H9 (cell line): Measurements from ENCODE around the gene QRICH2. TPM values are rescaled to one million over a fixed set of nuclear protein-coding genes. Genes with fewer than 3 reads are reported as not detected.

Experiments used
- DNase-seq: peaks from one replicate; pipeline ENCODE4 v3.0.0-alpha.2; 2017
- H2AFZ ChIP-seq: one replicate; pipeline ENCODE4 v1.6.1; 2013; ENCODE audit warnings: mild to moderate bottlenecking, low read length, control low read depth, moderate library complexity
- H2AK5ac ChIP-seq: 2 replicates; pipeline ENCODE4 v1.6.1; 2013; ENCODE audit warnings: low read length, control low read depth, mixed read lengths; ENCODE audit not compliant: insufficient read length
- H2BK120ac ChIP-seq: one replicate; pipeline ENCODE4 v1.6.1; 2013; ENCODE audit warnings: low read depth, mild to moderate bottlenecking, low read length, control low read depth, inconsistent platforms; ENCODE audit not compliant: poor library complexity, severe bottlenecking
- H2BK12ac ChIP-seq: 2 replicates; pipeline ENCODE4 v1.6.1; 2013; ENCODE audit warnings: low read length, control low read depth, mixed read lengths, low read depth; ENCODE audit not compliant: insufficient read length
- H2BK15ac ChIP-seq: 2 replicates; pipeline ENCODE4 v1.6.1; 2013; ENCODE audit warnings: low read depth, low read length, control low read depth
- H2BK20ac ChIP-seq: one replicate; pipeline ENCODE4 v1.6.1; 2013; ENCODE audit warnings: low read depth, mild to moderate bottlenecking, low read length, control low read depth, inconsistent platforms; ENCODE audit not compliant: poor library complexity, severe bottlenecking
- H2BK5ac ChIP-seq: 2 replicates; pipeline ENCODE4 v1.6.1; 2013; ENCODE audit warnings: low read length, control low read depth, mixed read lengths; ENCODE audit not compliant: insufficient read length
- H3K14ac ChIP-seq: 2 replicates; pipeline ENCODE4 v1.6.1; 2013; ENCODE audit warnings: low read length, control low read depth; ENCODE audit not compliant: insufficient read depth
- H3K18ac ChIP-seq: 2 replicates; pipeline ENCODE4 v1.6.1; 2013; ENCODE audit warnings: low read depth, mild to moderate bottlenecking, mixed read lengths, low read length, control low read depth; ENCODE audit not compliant: insufficient read length
- H3K23ac ChIP-seq: 2 replicates; pipeline ENCODE4 v1.6.1; 2013; ENCODE audit warnings: low read length, control low read depth, mixed read lengths, low read depth; ENCODE audit not compliant: insufficient read length
- H3K23me2 ChIP-seq: 2 replicates; pipeline ENCODE4 v1.6.1; 2013; ENCODE audit warnings: low read depth, mild to moderate bottlenecking, mixed read lengths, low read length, control low read depth; ENCODE audit not compliant: insufficient read length, poor library complexity, severe bottlenecking
- H3K27ac ChIP-seq: 2 replicates; pipeline ENCODE4 v1.5.1; 2013; ENCODE audit warnings: low read length, control low read depth, mixed read lengths, low read depth; ENCODE audit not compliant: insufficient read length
- H3K27me3 ChIP-seq: 2 replicates; pipeline ENCODE4 v1.6.1; 2013; ENCODE audit warnings: low read length, control low read depth, inconsistent platforms; ENCODE audit not compliant: insufficient read depth
- H3K4ac ChIP-seq: 2 replicates; pipeline ENCODE4 v1.6.1; 2013; ENCODE audit warnings: low read depth, mild to moderate bottlenecking, control low read depth, inconsistent platforms, low read length, moderate library complexity
- H3K4me1 ChIP-seq: 2 replicates; pipeline ENCODE4 v1.6.1; 2013; ENCODE audit warnings: low read length, control low read depth, inconsistent platforms; ENCODE audit not compliant: insufficient read depth
- H3K4me2 ChIP-seq: 2 replicates; pipeline ENCODE4 v1.6.1; 2013; ENCODE audit warnings: low read length, control low read depth, mixed read lengths; ENCODE audit not compliant: insufficient read length, insufficient read depth
- H3K56ac ChIP-seq: 2 replicates; pipeline ENCODE4 v1.6.1; 2013; ENCODE audit warnings: low read depth, mild to moderate bottlenecking, mixed read lengths, low read length, control low read depth; ENCODE audit not compliant: insufficient read length
- H3K79me1 ChIP-seq: 2 replicates; pipeline ENCODE4 v1.6.1; 2013; ENCODE audit warnings: low read depth, mild to moderate bottlenecking, moderate library complexity, low read length, control low read depth, inconsistent platforms; ENCODE audit not compliant: insufficient read depth, poor library complexity, severe bottlenecking
- H3K79me2 ChIP-seq: 2 replicates; pipeline ENCODE4 v1.6.1; 2013; ENCODE audit warnings: low read length, control low read depth, inconsistent platforms; ENCODE audit not compliant: insufficient read depth
- H3K9ac ChIP-seq: 2 replicates; pipeline ENCODE4 v1.6.1; 2013; ENCODE audit warnings: low read length, control low read depth, mixed read lengths; ENCODE audit not compliant: insufficient read length; ENCODE audit errors: extremely low read depth
- H3K9me3 ChIP-seq: one replicate; pipeline ENCODE4 v1.6.1; 2013; ENCODE audit warnings: low read depth, low read length, inconsistent platforms; ENCODE audit not compliant: control insufficient read depth
- H3T11ph ChIP-seq: one replicate; pipeline ENCODE4 v1.6.1; 2013; ENCODE audit warnings: mild to moderate bottlenecking, low read length, control low read depth, inconsistent platforms
- H4K20me1 ChIP-seq: one replicate; pipeline ENCODE4 v1.6.1; 2013; ENCODE audit not compliant: control insufficient read depth, insufficient read length, insufficient read depth
- H4K5ac ChIP-seq: 2 replicates; pipeline ENCODE4 v1.6.1; 2013; ENCODE audit warnings: low read depth, mild to moderate bottlenecking, mixed read lengths, low read length, control low read depth; ENCODE audit not compliant: insufficient read length
- H4K8ac ChIP-seq: replicated peaks from 2 replicates; pipeline ENCODE4 v1.6.1; 2013; ENCODE audit warnings: low read length, control low read depth, mixed read lengths, low read depth; ENCODE audit not compliant: insufficient read length
- H4K91ac ChIP-seq: 2 replicates; pipeline ENCODE4 v1.6.1; 2013; ENCODE audit warnings: low read depth, mild to moderate bottlenecking, moderate library complexity, mixed read lengths, low read length, control low read depth; ENCODE audit not compliant: insufficient read length
- H3K27ac Mint-ChIP-seq, 3 experiments: 2 replicates in 2 of 3; 3 replicates in 1 of 3; pipeline ENCODE4 v1.8.0; 2020 to 2021; ENCODE audit warnings: mixed read lengths in 3 of 3, mild to moderate bottlenecking in 1 of 3, moderate library complexity in 1 of 3
- H3K27me3 Mint-ChIP-seq: 2 replicates; pipeline ENCODE4 v1.8.0; 2021; ENCODE audit warnings: low read depth, mild to moderate bottlenecking, moderate library complexity, mixed read lengths
- H3K36me3 Mint-ChIP-seq, 3 experiments: 2 replicates in 2 of 3; 3 replicates in 1 of 3; pipeline ENCODE4 v1.8.0; 2020 to 2021; ENCODE audit warnings: low read depth in 3 of 3, mixed read lengths in 3 of 3; ENCODE audit not compliant: insufficient read depth in 1 of 3
- H3K4me1 Mint-ChIP-seq, 2 experiments: 2 replicates each; pipeline ENCODE4 v1.8.0; 2020; ENCODE audit warnings: mixed read lengths in 2 of 2
- H3K4me3 Mint-ChIP-seq, 2 experiments: 2 replicates in 1 of 2; 3 replicates in 1 of 2; pipeline ENCODE4 v1.8.0; 2020 to 2021; ENCODE audit warnings: mild to moderate bottlenecking in 2 of 2, mixed read lengths in 2 of 2, moderate library complexity in 1 of 2
- H3K9me3 Mint-ChIP-seq, 2 experiments: 2 replicates in 1 of 2; 3 replicates in 1 of 2; pipeline ENCODE4 v1.8.0; 2020; ENCODE audit warnings: mild to moderate bottlenecking in 2 of 2, mixed read lengths in 2 of 2, moderate library complexity in 1 of 2
- WGBS: extraction: QIAGEN DNeasy Blood & Tissue Kit; methylation state at CpG from one replicate; pipeline ENCODE4 v1.1.7; 2013; ENCODE audit warnings: missing lambda C conversion rate, low lambda C conversion rate, mixed read lengths; ENCODE audit not compliant: insufficient read length; ENCODE audit errors: extremely low coverage; 5-methylcytosine and 5-hydroxymethylcytosine counted together
- total RNA-seq: library from RNA; stranded (reverse); gene quantifications from 2 replicates; pipeline ENCODE4 v1.2.1, GENCODE V29; 2021
- TF ChIP-seq, protein P1 (sequence below): fragments of 200-600 bp; sonication (generic); conservative IDR thresholded peaks from 3 replicates; pipeline ENCODE4 v1.8.0; 2021; ENCODE audit warnings: antibody characterized with exemption, mild to moderate bottlenecking

QRICH2 gene
- total RNA-seq, 1 experiment from 2014 or later, result 3.2 TPM

DNA sequence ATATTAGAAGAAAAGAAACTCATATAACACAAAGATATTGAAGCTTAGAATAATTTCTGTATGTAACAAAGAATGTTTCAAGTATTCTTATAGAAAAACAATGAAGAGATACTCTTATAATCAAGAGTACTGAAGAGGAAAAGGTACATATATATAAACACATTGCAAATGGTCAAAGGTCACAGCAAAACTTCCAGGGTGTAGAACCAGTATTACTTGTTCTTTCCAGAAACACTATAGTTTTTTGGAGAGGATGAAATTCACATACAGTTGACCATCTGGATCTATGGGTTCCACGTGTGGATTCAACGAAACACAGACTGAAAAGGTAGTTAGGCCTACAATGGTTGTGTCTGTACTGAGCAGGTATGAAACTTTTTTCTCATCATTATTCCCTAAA lies 23.0 kb upstream of the QRICH2 start:
- H3K79me1 ChIP-seq, result no peaks in the 10 kb centered on the region
- H3K27ac ChIP-seq, result no peak overlapping the region
- no peak overlapping the region for H4K5ac ChIP-seq
- no peak overlapping the region for H2BK12ac ChIP-seq
- H3K23me2 ChIP-seq, result no peaks in the 10 kb centered on the region
- no peaks in the 10 kb centered on the region for H4K20me1 ChIP-seq
- no peak overlapping the region for H3K18ac ChIP-seq
- H3K14ac ChIP-seq, result no peak overlapping the region
- Mint-ChIP-seq H3K9me3 (no peaks in the 10 kb centered on the region; a peak in 1 of 5 replicates), H3K4me1 (peaks cover 6 to 8% of the 10 kb centered on the region in 2 experiments; a peak in 3 of 4 replicates), H3K36me3 (peaks cover 7 to 40% (median 37%) of the 10 kb centered on the region in 3 experiments; a peak in 6 of 7 replicates), H3K27ac (no peak overlapping the region), H3K4me3 (no peak overlapping the region), H3K27me3 (no peaks in the 10 kb centered on the region)
- no peak overlapping the region for H3K4ac ChIP-seq
- no peak overlapping the region for H2BK20ac ChIP-seq
- H3K4me1 ChIP-seq, result no peaks in the 10 kb centered on the region
- no peak overlapping the region for H3K23ac ChIP-seq
- no CpG with 5 or more reads among the region's 2 CpGs for WGBS
- H4K8ac ChIP-seq, result no peak overlapping the region
- no peak overlapping the region for H3T11ph ChIP-seq
- no peak overlapping the region for H3K56ac ChIP-seq
- TF ChIP-seq, protein P1, sequence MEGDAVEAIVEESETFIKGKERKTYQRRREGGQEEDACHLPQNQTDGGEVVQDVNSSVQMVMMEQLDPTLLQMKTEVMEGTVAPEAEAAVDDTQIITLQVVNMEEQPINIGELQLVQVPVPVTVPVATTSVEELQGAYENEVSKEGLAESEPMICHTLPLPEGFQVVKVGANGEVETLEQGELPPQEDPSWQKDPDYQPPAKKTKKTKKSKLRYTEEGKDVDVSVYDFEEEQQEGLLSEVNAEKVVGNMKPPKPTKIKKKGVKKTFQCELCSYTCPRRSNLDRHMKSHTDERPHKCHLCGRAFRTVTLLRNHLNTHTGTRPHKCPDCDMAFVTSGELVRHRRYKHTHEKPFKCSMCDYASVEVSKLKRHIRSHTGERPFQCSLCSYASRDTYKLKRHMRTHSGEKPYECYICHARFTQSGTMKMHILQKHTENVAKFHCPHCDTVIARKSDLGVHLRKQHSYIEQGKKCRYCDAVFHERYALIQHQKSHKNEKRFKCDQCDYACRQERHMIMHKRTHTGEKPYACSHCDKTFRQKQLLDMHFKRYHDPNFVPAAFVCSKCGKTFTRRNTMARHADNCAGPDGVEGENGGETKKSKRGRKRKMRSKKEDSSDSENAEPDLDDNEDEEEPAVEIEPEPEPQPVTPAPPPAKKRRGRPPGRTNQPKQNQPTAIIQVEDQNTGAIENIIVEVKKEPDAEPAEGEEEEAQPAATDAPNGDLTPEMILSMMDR, result no peak
- no peak overlapping the region for H4K91ac ChIP-seq
- no peak for DNase-seq
- H2BK15ac ChIP-seq, result no peak overlapping the region
- no peaks in the 10 kb centered on the region for H3K27me3 ChIP-seq
- no peak overlapping the region for H2BK120ac ChIP-seq
- no peak overlapping the region for H3K9ac ChIP-seq
- H3K9me3 ChIP-seq, result no peaks in the 10 kb centered on the region
- H3K4me2 ChIP-seq, result no peak overlapping the region
- no peaks in the 10 kb centered on the region for H3K79me2 ChIP-seq
- no peak overlapping the region for H2AFZ ChIP-seq
- no peak overlapping the region for H2BK5ac ChIP-seq
- H2AK5ac ChIP-seq, result no peak overlapping the region
